ENCODE results near the gene GGACT. TPM values are rescaled to one million over a fixed set of nuclear protein-coding genes. Genes with fewer than 3 reads are reported as not detected.

Gene GGACT
- total RNA-seq, 2 donors from 2014 or later: 8.3 to 9.8 TPM

DNA sequence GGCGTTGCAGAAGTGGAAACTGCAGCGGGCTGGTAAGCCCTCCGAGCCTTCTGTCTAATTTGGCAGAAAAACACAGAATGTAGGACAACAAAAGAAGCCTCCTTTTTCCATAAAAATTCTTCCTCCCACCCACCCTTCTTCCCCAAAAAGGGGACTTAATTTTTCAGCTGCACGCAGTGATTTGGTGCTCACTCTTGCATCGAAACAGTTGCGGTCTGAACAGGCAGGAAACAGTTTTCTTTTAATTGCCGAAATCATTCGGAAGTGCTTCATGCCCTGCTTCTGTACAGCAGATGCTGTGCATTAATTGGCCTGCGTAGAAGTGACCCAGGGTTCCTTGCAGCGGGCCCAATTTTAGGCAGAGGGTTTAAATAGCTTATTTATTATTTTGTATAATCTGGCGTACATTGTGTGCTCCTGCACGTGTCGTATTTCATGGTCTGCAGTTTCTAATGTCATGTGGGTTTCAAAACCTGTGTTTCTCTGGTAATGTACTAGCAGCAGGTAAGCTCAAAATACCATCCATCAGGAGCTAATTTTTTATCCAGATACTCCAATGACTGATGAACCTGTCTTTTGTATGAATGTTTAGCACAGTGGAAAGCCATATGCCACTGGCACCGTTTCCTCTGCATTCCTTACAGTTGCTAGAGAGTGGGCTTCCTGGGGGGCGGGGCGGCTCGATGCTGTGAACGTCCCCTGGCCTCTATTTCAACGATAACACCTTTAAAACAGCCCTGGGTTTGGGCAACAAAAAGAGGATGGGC is 66.6 kb downstream of the GGACT start:
- intact Hi-C loops (cut with DNase I, micrococcal nuclease): no loop called here

DNA sequence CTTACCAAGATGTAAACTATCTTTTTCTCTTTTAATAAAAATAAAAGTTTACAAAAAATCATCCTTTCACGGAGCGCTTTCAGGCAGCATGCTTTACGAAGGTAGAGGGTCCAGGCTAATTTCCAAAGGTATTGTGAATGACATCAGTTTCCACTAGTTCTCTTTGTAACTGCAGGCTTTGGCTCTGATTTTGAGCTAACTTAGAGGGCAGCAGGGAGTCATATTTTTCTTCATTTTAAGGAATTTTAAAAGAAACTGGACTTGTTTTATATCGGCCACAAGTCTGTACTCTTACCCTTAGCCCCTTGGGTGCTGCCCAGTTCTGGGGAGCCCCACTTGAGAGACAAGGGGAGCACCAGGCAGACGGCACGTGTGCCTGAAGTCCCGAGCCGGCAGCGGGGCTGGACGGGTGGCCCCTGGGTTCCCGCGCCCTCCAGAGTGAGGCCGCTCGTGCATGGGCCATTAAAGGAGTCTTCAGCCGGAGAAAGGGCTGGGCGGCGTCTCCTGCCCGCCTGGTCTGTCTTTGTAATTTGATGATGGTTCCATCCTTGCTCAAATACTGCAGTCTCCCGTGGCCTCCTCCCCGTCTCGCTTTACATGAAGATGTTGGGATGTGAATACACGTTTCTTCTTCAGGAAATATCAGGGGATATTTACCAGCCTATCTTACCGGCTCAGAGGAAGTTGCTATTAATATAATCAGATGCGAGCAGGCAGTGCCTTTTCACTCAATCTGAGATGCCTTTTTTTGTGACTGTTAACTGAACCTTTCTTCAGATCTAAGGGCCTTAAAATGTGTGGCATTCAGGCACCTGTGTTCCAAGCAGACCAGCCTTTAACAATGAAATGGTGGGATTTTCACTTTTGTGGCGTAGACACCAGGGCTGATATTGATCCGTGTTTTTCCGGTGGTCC is 67.4 kb downstream of the GGACT start:
- intact Hi-C loops (cut with DNase I, micrococcal nuclease): no loop called here
- ATAC-seq (no peak), DNase-seq (no peak)

More for the DNA sequence above, 66.6 kb downstream of the GGACT start:
- DNase-seq (no peak), ATAC-seq (no peak)

DNA sequence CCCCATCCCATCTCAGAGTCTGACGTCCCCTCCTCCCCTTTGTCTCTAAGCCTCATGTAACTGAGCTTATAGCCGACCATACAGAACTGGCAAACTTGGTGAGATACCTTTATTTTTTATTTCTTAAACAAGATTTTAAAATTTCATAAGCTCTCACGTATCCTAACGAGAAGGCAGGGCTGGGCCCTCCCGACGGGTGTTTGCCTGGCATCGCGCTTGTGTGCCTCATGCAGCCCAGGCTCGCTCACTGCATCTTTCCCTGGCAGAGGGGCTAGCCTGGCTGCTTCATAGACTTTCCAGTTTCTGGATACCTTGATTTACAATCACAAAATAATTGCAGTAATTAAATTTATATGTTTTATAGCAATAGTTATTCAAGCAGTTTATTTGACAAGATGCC is 69.0 kb downstream of the GGACT start:
- ATAC-seq (no peak), DNase-seq (no peak)
- intact Hi-C loops (cut with DNase I, micrococcal nuclease): loop anchor here in 1 of 2 donors (5.0 kb wide), 1 partner anchor 862 kb away; no protein-coding TSS in a partner anchor

DNA sequence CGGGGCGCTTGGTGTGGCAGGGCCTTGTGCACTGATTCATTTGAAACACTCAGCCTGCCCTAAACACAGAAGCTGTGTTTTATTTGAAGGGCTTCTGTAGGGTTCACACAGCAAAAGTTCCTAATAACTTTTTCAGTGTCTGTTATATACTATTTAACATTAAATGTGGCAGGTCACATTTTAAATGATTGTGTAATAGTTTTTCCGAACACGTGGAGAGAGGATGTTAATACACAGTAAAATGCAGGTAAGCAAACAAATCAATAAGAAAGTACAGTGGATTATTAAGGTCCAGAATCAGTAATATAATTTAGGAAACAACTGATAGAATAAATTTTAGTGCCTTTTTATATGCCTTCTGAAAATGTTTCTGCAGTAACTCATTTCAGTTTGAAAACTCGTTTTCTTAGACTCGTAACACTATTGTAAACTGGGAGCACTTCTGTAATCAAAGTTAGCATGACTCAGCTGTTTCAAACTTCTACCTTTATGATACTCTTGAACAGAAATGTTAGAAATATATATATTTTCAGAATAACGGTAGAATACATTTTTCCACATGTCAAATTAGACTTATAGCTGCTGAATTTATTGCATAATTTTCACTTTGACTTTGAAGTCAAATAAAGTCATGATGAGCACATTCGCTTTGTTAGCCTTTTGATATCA is 70.1 kb downstream of the GGACT start:
- intact Hi-C loops (cut with DNase I, micrococcal nuclease): loop anchor here in 1 of 2 donors (5.0 kb wide), 1 partner anchor 861 kb away; no protein-coding TSS in a partner anchor
- ATAC-seq (peak; percentile 9), DNase-seq (no peak)

DNA sequence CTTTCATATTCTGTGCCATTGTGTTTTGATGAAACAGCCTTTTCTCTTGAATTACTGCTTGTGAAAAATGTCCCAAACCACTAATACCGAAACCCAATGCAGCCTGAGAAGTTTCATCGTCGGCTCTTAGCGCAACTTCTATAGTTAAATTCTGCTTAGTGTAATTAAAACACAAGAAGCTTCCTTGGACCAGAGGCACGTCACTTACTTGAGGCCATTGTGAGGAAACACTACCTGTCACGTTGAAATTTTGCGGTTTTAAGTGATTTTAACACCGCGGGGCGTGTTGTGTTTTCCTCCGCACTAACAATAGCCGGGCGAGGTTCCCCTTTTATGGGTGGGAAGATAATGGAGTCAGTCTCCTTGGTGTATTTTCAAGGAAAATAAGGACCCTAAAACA is 70.9 kb downstream of the GGACT start:
- DNase-seq (no peak), ATAC-seq (peak; percentile 31)
- intact Hi-C loops (cut with DNase I, micrococcal nuclease): loop anchor here in 1 of 2 donors (5.0 kb wide), 1 partner anchor 860 kb away; no protein-coding TSS in a partner anchor

DNA sequence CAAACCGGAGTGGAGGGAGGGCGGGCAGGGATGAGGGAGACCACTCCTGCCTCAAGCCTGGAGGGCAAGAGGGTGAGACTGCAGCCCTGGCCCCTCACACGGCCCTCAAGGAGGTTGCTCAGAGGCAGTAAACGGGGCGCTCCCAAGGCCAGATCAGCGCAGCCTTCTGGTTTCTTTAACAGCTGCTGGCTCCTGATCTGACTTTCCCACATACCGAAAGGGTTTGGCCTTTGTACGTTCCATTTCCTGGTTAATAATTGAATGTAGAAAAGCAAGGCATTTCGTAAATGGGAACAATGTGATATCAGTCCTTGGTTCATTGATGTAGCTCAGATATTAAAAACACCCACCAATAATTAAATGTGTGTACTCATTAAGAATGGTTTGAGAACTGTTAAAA is 71.5 kb downstream of the GGACT start:
- DNase-seq (peak; percentile 63 to 65), ATAC-seq (peak; percentile 88)
- intact Hi-C loops (cut with DNase I, micrococcal nuclease): loop anchor here in 1 of 2 donors (5.0 kb wide), 1 partner anchor 860 kb away; no protein-coding TSS in a partner anchor

DNA sequence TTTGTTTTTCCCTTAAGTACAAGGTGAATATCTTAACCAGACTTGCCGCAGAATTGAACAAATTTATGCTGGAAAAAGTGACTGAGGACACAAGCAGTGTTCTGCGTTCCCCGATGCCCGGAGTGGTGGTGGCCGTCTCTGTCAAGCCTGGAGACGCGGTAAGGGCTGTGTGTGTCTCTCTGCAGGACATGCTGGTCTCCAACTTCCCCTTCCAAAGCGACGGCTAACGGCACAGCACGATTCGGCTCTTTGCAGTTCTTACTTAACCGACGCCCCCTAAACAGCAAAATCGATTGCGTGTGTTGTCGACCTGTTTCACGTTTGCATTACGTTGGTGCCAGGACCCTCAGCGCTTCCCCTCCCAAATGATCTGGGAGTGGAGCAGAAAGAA is 73.2 kb downstream of the GGACT start:
- ATAC-seq (no peak), DNase-seq (no peak)
- intact Hi-C loops (cut with DNase I, micrococcal nuclease): loop anchor here in 1 of 2 donors (5.0 kb wide), 1 partner anchor 858 kb away; no protein-coding TSS in a partner anchor

DNA sequence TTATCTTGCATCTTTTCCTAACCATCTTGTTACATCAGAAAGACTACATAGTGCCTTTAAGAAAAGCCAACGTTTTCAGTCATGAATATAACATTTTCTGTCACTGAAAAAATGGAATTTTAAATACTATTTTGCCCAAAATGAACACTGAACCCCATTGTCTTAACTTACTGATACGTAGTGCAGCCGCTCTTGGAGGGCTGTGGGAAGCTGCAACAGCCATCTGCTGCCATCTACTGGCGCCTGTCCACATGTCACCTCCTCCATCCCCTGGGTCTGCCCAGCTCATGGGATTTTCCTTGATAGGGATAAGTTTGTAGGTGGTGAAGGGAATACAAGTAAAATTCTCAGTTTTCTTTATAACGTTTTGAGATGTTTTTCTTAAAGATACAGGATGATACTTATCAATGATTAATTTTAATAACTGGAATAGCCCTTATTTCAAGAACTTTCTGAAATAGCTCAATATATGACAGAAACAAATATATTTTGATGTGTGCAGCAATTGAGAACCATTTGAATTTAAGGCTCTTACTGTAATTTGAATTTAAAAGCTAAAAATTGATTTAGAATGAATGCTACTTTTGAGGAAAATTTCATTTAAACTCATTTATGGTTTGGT is 73.7 kb downstream of the GGACT start:
- DNase-seq (peak; percentile 68 to 87), ATAC-seq (peak; percentile 69)
- intact Hi-C loops (cut with DNase I, micrococcal nuclease): loop anchor here in 1 of 2 donors (5.0 kb wide), 1 partner anchor 858 kb away; no protein-coding TSS in a partner anchor

DNA sequence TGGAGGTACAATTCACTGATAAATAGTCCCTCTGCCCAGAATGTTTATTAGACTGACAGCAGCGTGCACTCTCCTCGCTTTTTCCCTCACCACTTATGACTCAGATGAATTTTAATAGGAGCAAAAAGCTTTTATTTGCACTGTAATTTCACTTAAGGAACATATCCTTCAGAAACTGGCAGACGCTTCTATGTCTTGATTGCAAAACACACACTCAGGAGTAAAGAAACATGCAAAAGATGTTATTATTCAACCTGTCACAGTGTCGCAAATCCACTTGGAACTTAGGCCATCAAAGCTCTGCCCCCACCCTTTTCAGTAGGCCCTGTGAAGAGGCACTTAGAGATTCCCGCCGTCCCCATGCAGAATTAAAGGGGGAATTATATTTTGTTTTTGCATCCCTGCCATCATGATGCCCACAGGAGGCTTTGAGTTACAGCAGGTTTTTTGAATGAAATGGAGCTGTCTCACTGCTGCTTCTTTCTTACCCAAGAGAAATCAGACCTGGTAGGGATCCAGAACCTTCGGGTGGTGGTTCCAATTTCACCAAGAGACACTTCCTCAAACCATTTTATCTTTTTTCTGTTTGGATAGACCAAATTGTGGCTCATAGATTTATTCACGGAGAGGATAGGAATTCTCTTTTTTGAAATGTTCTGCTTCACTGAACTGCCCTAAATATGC is 74.5 kb downstream of the GGACT start:
- ATAC-seq (no peak), DNase-seq (no peak)
- intact Hi-C loops (cut with DNase I, micrococcal nuclease): no loop called here

DNA sequence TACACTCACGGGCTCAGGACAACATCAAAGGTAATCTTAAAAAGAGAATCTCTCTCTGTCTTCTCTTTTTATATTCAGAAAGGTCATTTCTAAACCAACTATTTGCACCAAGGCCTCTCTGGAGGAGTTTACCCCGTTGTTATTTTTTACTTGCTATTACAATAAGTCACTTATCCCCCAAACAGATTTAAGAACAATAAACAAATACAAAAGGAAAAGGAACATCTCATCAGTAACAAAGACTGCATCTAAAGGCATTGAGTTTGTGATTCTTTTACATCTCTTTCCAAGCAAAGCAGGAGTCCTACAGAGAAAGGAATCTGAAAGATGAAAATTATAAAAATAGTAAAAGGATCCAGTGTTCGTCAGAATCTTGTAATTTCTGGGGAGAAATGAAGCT is 75.4 kb downstream of the GGACT start:
- intact Hi-C loops (cut with DNase I, micrococcal nuclease): no loop called here
- ATAC-seq (no peak), DNase-seq (no peak)

DNA sequence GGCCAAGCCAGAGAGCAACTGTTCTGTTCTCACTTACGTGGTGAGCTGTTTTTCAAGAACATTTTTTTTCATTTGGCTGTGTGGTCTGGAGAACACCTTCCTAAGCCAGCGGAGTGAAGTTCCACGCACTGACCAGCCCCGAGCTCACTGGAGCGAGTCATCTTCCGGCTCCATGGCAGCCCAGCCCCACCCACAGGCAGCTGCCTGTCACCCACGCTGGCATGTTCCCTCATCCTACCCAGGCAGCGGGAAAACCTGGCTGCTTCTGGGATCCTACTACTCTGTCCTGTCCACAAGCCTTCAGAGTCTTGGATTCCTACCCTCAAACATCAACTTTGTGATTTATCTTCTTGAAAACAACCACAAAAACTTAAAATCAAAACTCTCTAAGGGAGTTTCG is 76.2 kb downstream of the GGACT start:
- ATAC-seq (no peak), DNase-seq (no peak)
- intact Hi-C loops (cut with DNase I, micrococcal nuclease): no loop called here

DNA sequence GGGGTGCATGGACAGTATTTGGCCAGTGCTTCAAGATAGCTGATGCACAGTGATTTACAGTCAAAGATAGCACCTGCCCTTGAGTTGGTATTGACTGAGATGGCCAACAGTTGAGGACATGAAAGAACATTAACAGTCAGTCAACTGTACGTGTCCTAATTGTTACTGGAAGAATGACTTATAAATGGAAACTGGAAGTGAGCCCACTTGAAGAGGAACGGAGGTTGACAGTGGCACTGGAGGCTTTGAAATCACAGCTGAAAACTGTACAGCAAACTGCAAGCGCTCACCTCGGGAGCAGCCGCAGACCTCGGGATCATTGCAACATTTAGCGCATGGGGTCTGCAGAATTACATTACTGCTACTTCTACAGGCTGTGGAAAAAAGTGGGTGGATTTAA is 77.1 kb downstream of the GGACT start:
- intact Hi-C loops (cut with DNase I, micrococcal nuclease): no loop called here
- DNase-seq (no peak), ATAC-seq (no peak)

DNA sequence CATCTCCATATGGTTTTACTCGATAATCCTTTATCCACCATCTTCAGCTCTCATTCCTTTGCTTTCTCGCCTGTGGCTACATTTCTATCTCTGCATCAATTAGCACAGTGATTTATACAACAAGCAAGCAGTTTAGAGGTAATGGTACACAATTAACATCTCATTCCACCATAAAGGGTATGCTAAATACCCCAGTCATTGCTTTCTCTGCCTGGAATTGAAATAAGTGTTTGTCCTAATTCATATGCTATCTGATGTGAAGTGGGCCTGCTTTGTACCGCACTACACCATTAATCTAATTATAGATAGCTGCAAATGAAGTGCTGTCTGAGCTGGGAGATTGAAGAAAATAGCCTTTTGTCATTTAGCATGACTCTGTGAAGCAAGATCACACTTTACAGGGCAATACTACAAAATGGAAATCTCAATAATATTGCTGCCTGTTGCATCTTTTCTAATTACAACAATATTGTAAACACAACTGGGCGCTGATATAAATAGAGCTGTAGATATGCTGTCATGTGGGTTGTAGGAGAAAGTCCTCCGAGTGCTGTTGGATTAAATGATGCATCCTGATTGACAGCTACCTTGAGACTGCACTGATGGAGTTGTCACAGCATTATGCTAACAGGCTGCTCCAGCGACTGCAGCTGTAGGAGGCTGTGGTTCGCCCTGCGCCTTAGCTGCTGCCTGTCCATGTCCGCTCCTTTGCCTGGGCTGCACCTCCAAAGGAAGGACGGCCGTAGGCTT is 78.2 kb downstream of the GGACT start:
- no peak for ATAC-seq
- DNase-seq: no peak
- intact Hi-C loops (cut with DNase I, micrococcal nuclease): no loop called here

DNA sequence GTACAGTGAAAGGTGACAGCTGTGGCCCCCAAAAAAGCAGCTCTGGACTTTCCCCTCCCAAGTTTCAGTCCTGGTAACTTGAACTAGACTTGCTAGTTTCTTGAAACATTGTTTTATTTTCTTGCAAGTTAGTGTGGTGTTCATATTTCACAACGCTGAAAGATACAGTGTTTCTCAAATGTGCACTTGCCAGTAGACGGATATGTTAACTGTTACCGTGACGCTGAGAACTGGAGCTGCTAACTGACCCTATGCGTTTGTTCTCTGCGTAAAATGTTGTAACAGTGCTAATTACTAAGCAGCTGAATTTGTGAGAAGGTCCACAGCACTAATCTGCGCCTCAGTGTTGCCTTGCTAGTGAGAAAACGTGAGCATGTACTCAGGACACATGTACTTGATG is 79.6 kb downstream of the GGACT start:
- ATAC-seq (no peak), DNase-seq (no peak)
- intact Hi-C loops (cut with DNase I, micrococcal nuclease): loop anchor here in 1 of 2 donors (10.0 kb wide), 1 partner anchor 1054 kb away; no protein-coding TSS in a partner anchor

DNA sequence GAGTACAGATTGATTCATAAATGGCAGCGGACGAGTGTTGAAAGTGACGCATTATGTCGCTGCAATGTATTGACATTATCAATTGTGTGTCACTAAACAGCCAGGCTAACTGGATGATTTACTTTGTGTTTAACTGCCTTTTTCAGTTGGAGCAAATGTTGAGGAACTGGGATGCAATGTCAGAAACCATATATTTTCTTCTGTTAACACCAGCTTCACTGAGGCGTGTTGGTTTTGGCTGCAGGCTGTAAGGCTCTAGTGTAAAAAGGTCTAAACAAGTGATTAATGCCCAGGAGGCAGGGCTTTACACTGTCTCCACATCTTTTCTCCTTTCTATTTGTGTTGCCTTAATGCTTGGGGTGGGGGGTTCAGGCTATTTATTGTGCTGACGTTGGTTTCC is 80.1 kb downstream of the GGACT start:
- ATAC-seq (no peak), DNase-seq (no peak)
- intact Hi-C loops (cut with DNase I, micrococcal nuclease): loop anchor here in 1 of 2 donors (10.0 kb wide), 1 partner anchor 1054 kb away; no protein-coding TSS in a partner anchor

DNA sequence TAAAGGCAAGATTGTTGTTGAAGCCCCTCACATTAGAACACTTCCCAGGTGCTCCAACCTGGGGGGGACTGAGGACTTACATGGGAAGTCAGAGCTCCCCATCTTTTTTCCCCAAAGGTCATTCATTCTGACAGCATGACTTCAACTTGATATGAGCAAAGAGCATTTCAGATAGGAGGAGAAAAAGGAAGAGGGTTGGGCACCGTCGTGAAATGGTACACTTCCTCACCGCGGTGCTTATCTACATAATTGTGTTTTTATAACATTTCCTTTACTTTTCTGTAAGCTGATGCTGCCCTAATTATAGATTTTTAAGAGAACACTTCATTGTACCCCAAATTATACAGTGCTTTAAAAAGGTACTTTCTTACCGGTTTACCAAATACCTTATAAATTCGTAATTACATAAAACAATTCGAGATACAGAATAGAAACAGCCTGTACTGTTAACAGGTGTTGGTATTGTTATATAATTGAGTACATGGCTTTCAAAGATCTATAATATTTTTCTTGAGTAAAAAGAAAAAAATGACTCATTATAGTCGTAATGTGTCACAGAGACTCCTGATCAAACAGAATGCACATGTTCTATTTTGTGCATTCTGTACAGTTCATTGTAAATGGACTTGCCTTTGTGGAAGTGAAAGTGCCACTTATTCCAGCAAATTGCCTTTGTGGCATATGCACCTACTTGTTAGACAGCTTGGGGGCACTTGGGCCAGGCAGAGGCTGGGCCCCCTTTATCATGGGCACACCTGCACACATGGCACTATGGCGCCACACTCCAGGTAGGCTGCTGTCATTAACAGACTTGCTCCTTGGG is 81.8 kb downstream of the GGACT start:
- DNase-seq (no peak), ATAC-seq (peak; percentile 68)
- intact Hi-C loops (cut with DNase I, micrococcal nuclease): loop anchor here in 1 of 2 donors (10.0 kb wide), 1 partner anchor 1052 kb away; no protein-coding TSS in a partner anchor

All from left colon (tissue), 2 donors.